Fibroblast of skin of back (primary cell): Measurements from ENCODE around the gene TOPAZ1.
A peak's percentile ranks its signal among the peaks of the same experiment; 100 is the strongest.

ENCODE experiments used
- DNase-seq: peaks from one replicate; pipeline ENCODE4 v3.0.0-alpha.2; 2013

The TOPAZ1 gene

DNA sequence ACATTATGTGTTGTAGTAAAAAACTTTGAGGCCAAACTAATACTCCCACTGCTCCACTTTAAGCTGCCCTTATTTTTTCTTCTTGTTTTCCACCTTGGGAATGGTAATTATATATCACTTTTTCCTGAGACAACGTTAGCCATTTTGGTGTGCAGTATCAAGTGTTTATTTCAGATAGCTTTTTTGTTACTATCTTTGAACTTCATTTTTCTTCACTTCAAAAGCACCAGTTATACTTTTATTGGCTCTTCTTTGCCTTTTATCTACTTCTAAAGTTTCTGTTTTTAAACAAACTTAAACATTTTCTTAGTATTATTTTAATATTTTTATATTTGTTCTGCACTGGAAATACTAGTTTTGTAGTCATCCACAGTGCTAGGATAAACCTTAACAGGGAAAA, 6.5 kb downstream of the TOPAZ1 start:
- no peak for DNase-seq

GRCh38 chr3:44252332-44252959, 10.8 kb downstream of the TOPAZ1 start:
- no peak for DNase-seq

DNA sequence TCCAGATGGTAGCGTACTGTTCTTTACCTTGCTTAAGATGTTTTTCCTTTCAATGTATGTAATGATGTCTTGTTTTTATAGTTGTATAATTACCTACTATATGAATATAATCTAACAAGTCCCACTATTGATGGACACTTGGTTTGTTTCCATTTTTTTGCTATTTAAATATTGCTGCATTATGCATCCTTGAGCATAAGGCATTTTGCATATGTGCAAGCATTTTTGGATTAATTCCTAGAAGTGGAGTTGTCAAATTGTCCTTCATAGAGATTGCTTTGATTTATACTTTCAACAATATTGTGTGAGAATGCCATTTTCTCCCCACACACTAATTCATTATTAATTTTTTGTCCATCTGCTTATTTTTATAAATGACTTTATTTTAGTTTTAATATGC, 17.7 kb downstream of the TOPAZ1 start:
- no peak for DNase-seq

- no peak for DNase-seq
Observed at GRCh38 chr3:44264146-44264545, 22.5 kb downstream of the TOPAZ1 start.

DNA sequence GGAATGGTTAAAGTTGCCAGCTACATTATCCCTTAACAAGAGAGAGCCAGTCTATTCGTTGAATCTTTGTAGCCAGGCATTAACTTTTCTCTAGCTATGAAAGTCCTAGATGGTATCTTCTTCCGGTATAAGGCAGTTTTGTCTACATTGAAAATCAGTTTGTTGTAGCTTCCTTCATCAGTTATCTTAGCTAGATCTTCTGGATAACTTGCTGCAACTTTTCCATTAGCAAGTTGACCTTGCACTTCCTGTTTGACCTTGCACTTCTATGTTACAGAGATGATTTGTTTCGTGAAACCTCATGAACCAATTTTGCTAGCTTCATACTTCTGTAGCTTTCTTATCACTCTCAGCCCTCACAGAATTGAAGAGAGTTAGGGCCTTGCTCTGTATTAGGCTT, 24.1 kb downstream of the TOPAZ1 start:
- DNase-seq = no peak

DNA sequence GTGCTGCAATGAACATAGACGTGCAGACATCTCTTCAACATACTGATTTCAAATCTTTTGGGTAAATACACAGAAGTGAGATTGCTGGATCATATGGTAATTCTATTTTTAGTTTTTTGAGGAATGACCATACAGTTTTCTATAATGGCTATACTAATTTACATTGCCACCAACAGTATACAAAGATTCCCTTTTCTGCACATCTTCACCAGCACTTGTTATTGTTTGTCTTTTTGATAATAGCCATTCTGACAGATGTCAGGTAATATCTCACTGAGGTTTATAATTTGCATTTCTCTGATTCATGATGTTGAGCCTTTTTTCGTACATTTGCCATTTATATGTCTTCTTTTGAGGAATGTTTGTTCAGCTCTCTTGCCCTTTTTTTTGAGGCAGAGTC, 30.5 kb downstream of the TOPAZ1 start:
- no peak for DNase-seq

DNA sequence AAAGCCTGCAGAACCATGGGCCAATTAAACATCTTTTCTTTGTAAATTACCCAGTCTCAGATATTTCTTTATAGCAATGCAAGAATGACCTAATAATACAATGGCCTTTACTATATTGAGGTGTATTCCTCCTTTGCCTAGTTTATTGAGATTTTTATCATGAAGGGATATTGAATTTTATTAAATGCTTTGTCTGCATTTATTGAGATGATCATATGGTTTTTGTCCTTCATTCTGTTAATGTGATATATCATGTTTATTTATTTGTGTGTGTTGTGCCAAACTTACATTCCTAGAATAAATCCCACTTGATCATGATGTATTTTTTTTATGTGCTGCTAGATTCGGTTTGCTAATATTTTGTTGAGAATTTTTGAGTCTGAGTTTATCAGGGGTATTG, 36.2 kb downstream of the TOPAZ1 start:
- DNase-seq = no peak

DNA sequence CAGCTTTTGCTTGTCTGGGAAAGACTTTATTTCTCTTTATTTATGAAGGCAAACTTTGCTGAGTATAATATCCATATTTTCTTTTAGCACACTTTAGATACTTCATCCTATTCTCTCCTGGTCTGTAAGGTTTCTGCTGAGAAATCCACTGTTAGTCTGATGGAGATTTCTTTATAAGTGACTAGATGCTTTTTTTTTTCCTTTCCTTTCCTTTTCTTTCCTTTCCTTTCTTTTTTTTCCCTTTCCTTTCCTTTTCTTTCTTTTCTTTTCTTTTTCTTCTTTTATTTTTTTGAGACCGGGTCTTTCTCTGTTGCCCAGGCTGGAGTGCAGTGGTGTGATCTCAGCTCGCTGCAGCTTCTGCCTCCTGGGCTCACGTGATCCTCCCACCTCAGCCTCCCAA, 38.4 kb downstream of the TOPAZ1 start:
- DNase-seq = no peak

DNA sequence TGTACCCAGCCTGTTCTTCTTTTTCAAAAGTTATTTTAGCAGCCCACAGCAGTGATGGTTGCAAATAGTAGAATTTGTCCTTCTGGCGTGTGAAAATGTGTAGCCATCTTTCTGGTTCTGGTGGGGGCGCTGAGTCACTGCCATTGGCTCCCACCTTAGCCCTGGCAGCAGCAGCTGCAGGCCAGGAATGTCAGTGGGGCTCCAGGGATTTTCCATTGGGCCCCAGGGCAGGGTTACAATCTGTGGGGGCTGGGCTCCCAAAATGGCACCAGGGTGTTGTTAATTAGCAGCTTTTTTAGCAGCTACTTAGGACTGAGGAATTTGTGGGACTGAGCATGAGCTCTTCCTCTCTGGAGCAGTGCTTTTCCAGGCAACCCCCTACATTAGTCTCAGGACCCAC, 38.9 kb downstream of the TOPAZ1 start:
- DNase-seq = no peak

DNA sequence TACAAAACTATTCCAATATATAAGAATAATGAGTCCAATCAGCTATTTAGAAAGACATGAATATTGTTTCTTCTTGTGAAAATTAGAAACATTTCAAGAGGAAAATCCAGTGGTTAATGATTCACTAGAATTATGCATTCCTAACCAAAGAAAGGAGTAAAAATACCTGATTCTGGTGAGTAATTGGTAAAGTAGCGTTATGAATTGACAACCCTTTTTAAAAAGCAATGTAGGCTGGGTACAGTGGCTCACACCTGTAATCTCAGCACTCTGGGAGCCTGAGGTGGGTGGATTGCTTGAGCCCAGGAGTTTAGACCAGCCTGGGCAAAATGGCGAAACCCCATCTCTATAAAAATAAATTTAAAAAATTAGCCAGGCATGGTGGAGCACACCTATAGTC, 43.3 kb downstream of the TOPAZ1 start:
- no peak for DNase-seq

- no peak for DNase-seq
Observed at GRCh38 chr3:44289882-44290462, 48.3 kb downstream of the TOPAZ1 start.

- no peak for DNase-seq
Observed at GRCh38 chr3:44292276-44292675, 50.6 kb downstream of the TOPAZ1 start.

DNA sequence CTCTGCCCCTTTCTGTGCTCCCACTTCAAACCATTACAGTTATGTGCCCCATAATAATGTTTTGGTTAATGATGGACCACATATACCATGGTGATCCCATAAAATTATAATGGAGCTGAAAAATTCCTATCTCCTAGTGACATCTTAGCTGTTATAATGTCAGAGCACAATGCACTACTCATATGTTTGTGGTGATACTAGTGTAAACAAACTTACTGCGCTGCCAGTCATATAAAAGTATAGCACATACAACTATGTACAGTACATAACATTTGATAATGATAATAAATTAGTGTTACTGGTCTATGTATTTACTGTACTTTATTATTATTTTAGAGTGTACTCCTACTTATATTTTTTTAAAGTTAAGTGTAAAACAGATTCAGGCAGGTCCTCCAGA, 51.3 kb downstream of the TOPAZ1 start:
- DNase-seq = no peak

- no peak for DNase-seq
Observed at GRCh38 chr3:44297255-44297654, 55.6 kb downstream of the TOPAZ1 start.

GRCh38 chr3:44301746-44302145, 60.1 kb downstream of the TOPAZ1 start:
- DNase-seq = no peak

GRCh38 chr3:44309500-44309899, 67.8 kb downstream of the TOPAZ1 start:
- DNase-seq = no peak

DNA sequence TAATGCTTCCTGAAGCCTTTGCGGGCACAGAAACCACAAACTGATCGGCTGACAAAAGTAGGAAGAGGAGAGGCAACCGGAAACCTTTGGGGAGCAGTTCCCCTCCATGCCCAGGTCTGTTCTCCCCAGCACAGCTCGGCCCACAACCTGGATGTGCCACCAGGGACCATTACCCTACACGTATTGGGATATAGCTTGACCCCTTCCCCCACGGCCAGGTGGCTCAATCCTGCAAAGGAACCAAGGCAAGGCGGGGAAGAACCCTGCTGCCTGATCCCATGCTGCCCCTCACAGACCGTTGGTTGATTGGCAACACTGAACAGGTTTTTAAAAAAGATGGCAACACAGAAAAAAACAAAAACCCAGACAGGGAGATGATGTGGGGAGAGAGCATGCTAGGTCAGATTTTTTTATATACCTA, 77.2 kb downstream of the TOPAZ1 start:
- no peak for DNase-seq

- no peak for DNase-seq
Observed at GRCh38 chr3:44321335-44321734, 79.6 kb downstream of the TOPAZ1 start.

DNA sequence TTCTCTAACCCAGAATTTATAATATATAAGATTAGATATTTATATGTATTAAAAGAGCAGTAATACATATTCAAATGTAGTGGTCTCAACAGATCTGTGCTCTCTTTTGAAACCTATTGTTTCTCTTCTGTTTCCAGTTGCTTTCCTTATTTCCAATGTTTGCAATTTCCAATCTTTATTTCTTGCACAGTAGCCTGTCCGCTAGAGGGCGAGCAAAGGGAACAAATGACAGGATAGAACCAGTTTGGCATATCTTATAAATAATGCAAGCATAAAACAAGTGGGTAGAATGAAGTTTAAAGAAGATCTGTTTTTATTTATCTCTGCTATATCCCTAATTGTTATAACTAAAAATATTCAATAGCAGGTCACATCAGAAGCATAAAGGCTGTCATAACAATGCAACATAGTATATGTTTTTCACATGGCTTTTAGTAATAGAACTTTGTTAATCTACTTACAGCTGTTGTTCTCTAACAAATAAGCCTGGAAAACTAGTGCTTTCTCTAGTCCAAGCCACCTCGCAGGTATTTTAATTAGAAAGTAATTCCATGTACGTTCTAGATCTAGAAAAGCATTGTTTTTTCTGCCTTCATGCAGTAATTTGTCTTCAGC, 81.8 kb downstream of the TOPAZ1 start:
- peak; percentile 65 for DNase-seq

DNA sequence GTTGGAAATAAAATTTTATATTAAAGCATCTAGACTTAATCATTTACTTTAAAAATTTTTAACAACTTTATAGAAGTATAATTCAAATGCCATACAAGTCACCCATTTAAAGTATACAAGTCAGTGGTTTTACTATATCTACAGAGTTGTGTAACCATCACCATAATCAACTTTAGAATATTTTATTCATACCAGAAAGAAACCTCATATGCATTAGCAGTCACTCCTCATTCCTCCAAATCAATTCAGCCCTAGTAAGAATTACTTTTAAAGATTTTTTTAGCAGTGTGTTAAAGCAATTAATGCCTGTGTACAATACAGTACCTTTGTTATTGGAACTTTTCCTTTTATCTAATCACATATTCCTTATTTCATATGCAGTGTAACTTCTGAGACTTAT, 82.9 kb downstream of the TOPAZ1 start:
- DNase-seq = no peak

- peak; percentile 55 for DNase-seq
Observed at GRCh38 chr3:44326019-44326418, 84.3 kb downstream of the TOPAZ1 start.

DNA sequence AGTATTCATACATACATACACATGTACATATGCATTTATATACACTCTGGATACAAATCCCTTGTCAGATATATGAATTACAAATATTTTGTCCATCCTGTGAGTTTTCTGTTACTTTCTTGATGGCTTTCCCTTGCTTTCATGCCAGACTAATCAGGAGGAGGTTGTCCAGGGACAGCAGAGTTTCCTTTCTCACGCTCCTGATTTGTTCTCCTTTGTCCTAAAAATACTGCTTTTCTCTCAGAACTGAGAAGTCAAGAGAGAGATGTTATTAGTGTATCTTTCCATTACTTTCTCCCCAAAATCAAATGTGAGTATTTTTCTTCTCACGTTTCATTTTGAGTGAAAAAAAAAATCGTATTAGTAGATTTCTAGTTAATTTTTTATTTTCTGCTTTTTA, 84.8 kb downstream of the TOPAZ1 start:
- DNase-seq = no peak

- no peak for DNase-seq
Observed at GRCh38 chr3:44329946-44330345, 88.3 kb downstream of the TOPAZ1 start.

GRCh38 chr3:44330444-44330843, 88.8 kb downstream of the TOPAZ1 start:
- no peak for DNase-seq

- DNase-seq = no peak
Observed at GRCh38 chr3:44334326-44334725, 92.6 kb downstream of the TOPAZ1 start.
